ENCODE results near the gene MOGAT2. TPM values are rescaled to one million over a fixed set of nuclear protein-coding genes. Genes with fewer than 3 reads are reported as not detected.

Gene MOGAT2
- total RNA-seq, result not detected in 2 replicates

DNA sequence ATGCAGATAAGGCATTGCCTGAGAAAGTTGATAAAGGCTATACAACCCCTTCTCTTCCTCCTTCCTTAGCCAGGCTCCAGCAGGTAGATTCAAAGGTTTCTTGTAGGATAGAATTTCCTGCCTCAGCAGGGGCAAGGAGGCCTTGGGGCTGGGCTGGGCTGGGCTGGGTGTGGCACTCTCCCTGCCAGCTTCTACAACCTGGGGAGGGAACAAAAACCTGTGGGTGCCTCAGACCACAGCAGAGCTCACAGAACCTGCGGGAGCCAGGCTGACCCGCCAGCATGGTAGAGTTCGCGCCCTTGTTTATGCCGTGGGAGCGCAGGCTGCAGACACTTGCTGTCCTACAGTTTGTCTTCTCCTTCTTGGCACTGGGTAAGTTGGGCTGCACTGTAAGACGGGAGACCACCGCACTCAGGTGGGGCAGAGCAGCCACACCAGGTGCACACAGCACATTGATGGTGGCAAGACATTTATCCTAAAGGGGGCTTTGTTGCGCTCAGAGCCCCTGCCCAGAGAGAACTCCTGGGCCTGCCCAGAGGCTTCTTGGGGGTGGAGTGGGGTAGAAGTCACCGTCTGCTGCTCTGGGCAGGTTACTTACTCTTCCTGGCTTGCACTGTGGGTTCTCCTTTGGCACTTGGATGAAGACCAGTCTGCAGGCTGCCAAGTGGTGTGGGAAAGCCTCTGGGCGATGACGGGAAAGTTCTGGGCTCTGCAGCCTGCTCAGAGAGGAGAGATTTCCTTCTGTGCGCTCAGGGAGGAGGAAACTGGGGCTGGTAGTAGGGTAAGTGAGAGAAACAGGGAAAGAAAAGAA, at the start of gene MOGAT2:
MOGAT2 (plus strand) TSS at position 231 of the 811 bp plus-strand sequence; CDS start at position 282, 51 bp downstream.

DNA sequence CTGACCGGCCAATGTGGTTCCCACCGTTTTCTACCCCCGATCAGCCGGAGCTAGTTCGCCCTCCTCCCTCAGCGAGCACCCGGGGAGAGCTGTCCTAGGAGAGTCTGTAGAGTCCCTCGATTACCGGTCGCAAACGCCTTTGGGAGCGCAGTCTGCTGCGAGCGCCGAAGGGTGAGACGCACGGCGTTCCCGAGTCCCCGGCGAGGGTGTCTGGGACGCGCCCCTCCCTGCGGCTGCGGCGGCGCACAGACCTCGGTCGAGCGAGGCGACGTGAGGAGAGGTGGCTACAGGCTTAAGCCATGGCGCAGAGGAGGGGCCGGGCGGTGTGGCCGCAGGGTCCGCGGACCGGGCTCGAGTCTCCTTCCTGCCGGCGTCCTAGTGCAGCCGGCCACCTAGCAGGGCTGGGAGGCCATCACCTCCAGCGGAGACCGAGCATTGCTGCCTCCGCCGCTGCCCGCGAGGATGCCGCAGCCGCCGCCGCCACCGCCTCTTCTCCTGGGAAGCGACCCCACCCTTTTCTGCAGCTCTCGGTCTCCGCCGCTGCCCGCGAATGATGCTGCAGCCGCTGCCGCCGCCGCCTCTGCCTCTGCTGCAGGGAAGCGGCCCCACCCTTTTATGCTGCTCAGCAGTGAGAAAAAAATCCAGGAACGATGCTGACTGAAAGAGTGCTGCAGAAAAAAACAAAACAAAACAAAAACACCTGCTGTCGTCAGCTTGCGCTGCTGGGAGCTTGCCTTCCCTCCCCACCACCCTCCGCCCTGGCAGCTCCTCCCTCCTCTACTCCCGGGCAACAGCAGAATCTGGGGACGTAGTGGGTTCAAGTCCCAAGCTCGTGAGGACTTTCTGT, 49.0 kb upstream of the MOGAT2 start, which contains the start of gene MAP6:
MAP6 (minus strand) TSS at position 588 of the 847 bp plus-strand sequence. CDS start 669 bp downstream, outside the sequence.

DNA sequence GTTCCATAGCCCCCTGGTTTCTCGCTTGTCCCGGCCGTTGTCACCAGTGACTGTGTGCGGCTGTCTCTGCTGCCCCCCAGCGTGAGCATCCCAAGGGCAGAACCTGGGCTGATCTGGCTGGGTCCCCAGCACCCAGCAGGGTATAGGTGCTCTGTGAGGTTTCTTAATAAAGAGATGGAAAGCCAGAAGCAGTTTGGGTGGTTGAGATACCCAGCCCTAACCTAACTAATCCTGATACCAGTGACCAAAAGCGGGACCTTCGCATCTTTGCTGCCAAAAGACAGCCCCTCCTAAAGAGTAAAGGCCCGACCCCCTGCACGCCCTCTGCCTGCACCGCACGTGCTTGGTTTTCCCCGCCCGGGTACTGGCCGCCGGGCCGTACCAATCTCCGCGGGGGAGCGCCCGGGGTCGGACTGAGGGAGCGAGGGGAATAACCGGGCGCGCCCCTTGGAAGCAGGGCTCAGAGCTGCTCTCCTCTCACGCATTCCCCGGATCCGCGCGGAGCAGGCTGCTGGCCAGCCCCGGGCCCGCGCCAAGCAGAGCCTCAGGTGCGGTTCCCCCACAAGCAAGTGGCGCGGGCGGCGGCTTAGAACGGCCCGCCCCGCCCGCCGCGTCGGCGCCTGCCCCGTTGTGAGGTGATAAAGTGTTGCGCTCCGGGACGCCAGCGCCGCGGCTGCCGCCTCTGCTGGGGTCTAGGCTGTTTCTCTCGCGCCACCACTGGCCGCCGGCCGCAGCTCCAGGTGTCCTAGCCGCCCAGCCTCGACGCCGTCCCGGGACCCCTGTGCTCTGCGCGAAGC, 50.7 kb downstream of the MOGAT2 start, which contains the start of gene DGAT2:
DGAT2 (plus strand) TSS at position 667 of the 797 bp plus-strand sequence. CDS start 214 bp downstream, outside the sequence.

Other genes with a start within 250 kb of the MOGAT2 start
- gene GDPD5, start 191.9 kb upstream of the MOGAT2 start, total RNA-seq, result 1.9 and 4.1 TPM in 2 replicates
- gene SERPINH1, start 155.6 kb upstream of the MOGAT2 start, total RNA-seq, result 1,093 and 1,842 TPM in 2 replicates
- gene MAP6, start 48.8 kb upstream of the MOGAT2 start, total RNA-seq, result 1.1 and 1.3 TPM in 2 replicates
- gene DGAT2, start 50.9 kb downstream of the MOGAT2 start, total RNA-seq, result 1.3 and 2.1 TPM in 2 replicates
- gene UVRAG, start 97.4 kb downstream of the MOGAT2 start, total RNA-seq, result 21.9 and 27.2 TPM in 2 replicates